ENCODE results near the gene SYPL1.
"Not testable (repeated sequence)": the region's sequence is repeated elsewhere in the genome, so short reads cannot be mapped to it uniquely, and the experiment has no call there.

The SYPL1 gene

GRCh38 chr7:106143711-106144337, 31.7 kb upstream of the SYPL1 start:
- ChIA-PET CTCF (interaction anchor here (1.2 kb wide), 1 partner anchor 32 kb away, joined by 3 read pairs; the partner anchor contains the start of gene SYPL1), POLR2A (no interaction called here)
- no peak for TF ChIP-seq L3MBTL2 (conservative IDR thresholded peaks at IDR 0.05)
- no peak for TF ChIP-seq ELF4 (IDR thresholded peaks at IDR 0.05)
- TF ChIP-seq ZNF384 (IDR thresholded peaks at IDR 0.05), result no peak
- TF ChIP-seq TARDBP (IDR thresholded peaks at IDR 0.05), result no peak
- no peak for TF ChIP-seq FOXM1 (IDR thresholded peaks at IDR 0.05; ENCODE audit: borderline replicate concordance)
- no peak for TF ChIP-seq SP1 (IDR thresholded peaks at IDR 0.05)
- no peak for TF ChIP-seq SUZ12 (IDR thresholded peaks at IDR 0.05)
- TF ChIP-seq HDGF (IDR thresholded peaks at IDR 0.05; ENCODE audit: borderline replicate concordance), result no peak
- no peak for TF ChIP-seq NFRKB (IDR thresholded peaks at IDR 0.05)
- TF ChIP-seq FOXK2 (IDR thresholded peaks at IDR 0.05), result no peak
- TF ChIP-seq LEF1 (IDR thresholded peaks at IDR 0.05; ENCODE audit: borderline replicate concordance), result no peak
- no peak for TF ChIP-seq FOXA1 (IDR thresholded peaks at IDR 0.05)
- TF ChIP-seq BHLHE40 (IDR thresholded peaks at IDR 0.05; ENCODE audit: borderline replicate concordance), result no peak
- DNase-seq (ENCODE audit: extremely low spot score), result no peak

GRCh38 chr7:106142136-106142535, 30.0 kb upstream of the SYPL1 start:
- CTCF ChIA-PET, result no interaction called here
- DNase-seq (ENCODE audit: extremely low spot score), result no peak
- TF ChIP-seq ZNF384 (IDR thresholded peaks at IDR 0.05) (no peak), ELF4 (IDR thresholded peaks at IDR 0.05) (no peak), FOXK2 (IDR thresholded peaks at IDR 0.05) (no peak), HDGF (IDR thresholded peaks at IDR 0.05; ENCODE audit: borderline replicate concordance) (no peak), LEF1 (IDR thresholded peaks at IDR 0.05; ENCODE audit: borderline replicate concordance) (no peak), L3MBTL2 (conservative IDR thresholded peaks at IDR 0.05) (no peak), PKNOX1 (IDR thresholded peaks at IDR 0.05) (no peak), ARNT (IDR thresholded peaks at IDR 0.05) (no peak), FOXM1 (IDR thresholded peaks at IDR 0.05; ENCODE audit: borderline replicate concordance) (no peak), BHLHE40 (IDR thresholded peaks at IDR 0.05; ENCODE audit: borderline replicate concordance) (no peak), CTBP1 (IDR thresholded peaks at IDR 0.05; ENCODE audit: borderline replicate concordance) (no peak), FOXA1 (IDR thresholded peaks at IDR 0.05) (no peak), SP1 (IDR thresholded peaks at IDR 0.05) (no peak), SUZ12 (IDR thresholded peaks at IDR 0.05) (no peak)
- POLR2A ChIA-PET, result no interaction called here

- ChIA-PET CTCF (no interaction called here), POLR2A (no interaction called here)
- DNase-seq (ENCODE audit: extremely low spot score), result no peak
- TF ChIP-seq SUZ12 (IDR thresholded peaks at IDR 0.05) (no peak), LEF1 (IDR thresholded peaks at IDR 0.05; ENCODE audit: borderline replicate concordance) (no peak), NFRKB (IDR thresholded peaks at IDR 0.05) (no peak), PKNOX1 (IDR thresholded peaks at IDR 0.05) (no peak), FOXM1 (IDR thresholded peaks at IDR 0.05; ENCODE audit: borderline replicate concordance) (no peak), HDGF (IDR thresholded peaks at IDR 0.05; ENCODE audit: borderline replicate concordance) (no peak), ARNT (IDR thresholded peaks at IDR 0.05) (no peak), FOXA1 (IDR thresholded peaks at IDR 0.05) (no peak), CTBP1 (IDR thresholded peaks at IDR 0.05; ENCODE audit: borderline replicate concordance) (no peak), FOXK2 (IDR thresholded peaks at IDR 0.05) (no peak), TARDBP (IDR thresholded peaks at IDR 0.05) (no peak), ZNF384 (IDR thresholded peaks at IDR 0.05) (no peak), BHLHE40 (IDR thresholded peaks at IDR 0.05; ENCODE audit: borderline replicate concordance) (no peak), L3MBTL2 (conservative IDR thresholded peaks at IDR 0.05) (no peak), ELF4 (IDR thresholded peaks at IDR 0.05) (no peak), SP1 (IDR thresholded peaks at IDR 0.05) (no peak)
These were observed 28.5 kb upstream of the SYPL1 start for GRCh38 chr7:106140406-106141173.

- POLR2A ChIA-PET, result no interaction called here
- TF ChIP-seq SUZ12 (IDR thresholded peaks at IDR 0.05) (no peak), PKNOX1 (IDR thresholded peaks at IDR 0.05) (no peak; the same call in 1 of the 2 replicates), ZNF384 (IDR thresholded peaks at IDR 0.05) (no peak)
- peak; percentile 14 for DNase-seq (ENCODE audit: extremely low spot score)
- CTCF ChIA-PET, result interaction anchor here (0.5 kb wide), 1 partner anchor 11 kb away, joined by 3 read pairs; no protein-coding TSS in a partner anchor
These were observed 27.4 kb upstream of the SYPL1 start for GRCh38 chr7:106139265-106140251.

- CTCF ChIA-PET, result interaction anchor here (1.6 kb wide), 1 partner anchor 15 kb away, joined by 5 read pairs; no protein-coding TSS in a partner anchor
- no peak for DNase-seq (ENCODE audit: extremely low spot score)
- POLR2A ChIA-PET, result no interaction called here
- no peak for TF ChIP-seq FOXA1 (IDR thresholded peaks at IDR 0.05)
- no peak for TF ChIP-seq LEF1 (IDR thresholded peaks at IDR 0.05; ENCODE audit: borderline replicate concordance)
- no peak for TF ChIP-seq ZNF384 (IDR thresholded peaks at IDR 0.05)
- no peak for TF ChIP-seq CTBP1 (IDR thresholded peaks at IDR 0.05; ENCODE audit: borderline replicate concordance)
- TF ChIP-seq TARDBP (IDR thresholded peaks at IDR 0.05), result no peak
- TF ChIP-seq ELF4 (IDR thresholded peaks at IDR 0.05), result no peak
- no peak for TF ChIP-seq SUZ12 (IDR thresholded peaks at IDR 0.05)
- no peak for TF ChIP-seq L3MBTL2 (conservative IDR thresholded peaks at IDR 0.05)
- TF ChIP-seq FOXK2 (IDR thresholded peaks at IDR 0.05), result no peak
- TF ChIP-seq HDGF (IDR thresholded peaks at IDR 0.05; ENCODE audit: borderline replicate concordance), result no peak
- no peak for TF ChIP-seq PKNOX1 (IDR thresholded peaks at IDR 0.05)
- TF ChIP-seq ARNT (IDR thresholded peaks at IDR 0.05), result no peak
- no peak for TF ChIP-seq BHLHE40 (IDR thresholded peaks at IDR 0.05; ENCODE audit: borderline replicate concordance)
These were observed 26.7 kb upstream of the SYPL1 start for GRCh38 chr7:106138776-106139175.

GRCh38 chr7:106138181-106138580, 26.1 kb upstream of the SYPL1 start:
- POLR2A ChIA-PET, result not testable (repeated sequence)
- CTCF ChIA-PET, result interaction anchor here (1.6 kb wide), 1 partner anchor 16 kb away, joined by 5 read pairs; no protein-coding TSS in a partner anchor

More at GRCh38 chr7:106138181-106138580, 26.1 kb upstream of the SYPL1 start:
- not testable (repeated sequence) for DNase-seq (ENCODE audit: extremely low spot score)

Data from HEK293T (cell line).